ENCODE data around the gene CES4A. TPM values are rescaled to one million over a fixed set of nuclear protein-coding genes. Genes with fewer than 3 reads are reported as not detected.

The CES4A gene
- 10 to 100 TPM in 1 of 2 donors, 1 to 10 TPM in 1; 7.8 to 20.6 TPM for total RNA-seq

DNA sequence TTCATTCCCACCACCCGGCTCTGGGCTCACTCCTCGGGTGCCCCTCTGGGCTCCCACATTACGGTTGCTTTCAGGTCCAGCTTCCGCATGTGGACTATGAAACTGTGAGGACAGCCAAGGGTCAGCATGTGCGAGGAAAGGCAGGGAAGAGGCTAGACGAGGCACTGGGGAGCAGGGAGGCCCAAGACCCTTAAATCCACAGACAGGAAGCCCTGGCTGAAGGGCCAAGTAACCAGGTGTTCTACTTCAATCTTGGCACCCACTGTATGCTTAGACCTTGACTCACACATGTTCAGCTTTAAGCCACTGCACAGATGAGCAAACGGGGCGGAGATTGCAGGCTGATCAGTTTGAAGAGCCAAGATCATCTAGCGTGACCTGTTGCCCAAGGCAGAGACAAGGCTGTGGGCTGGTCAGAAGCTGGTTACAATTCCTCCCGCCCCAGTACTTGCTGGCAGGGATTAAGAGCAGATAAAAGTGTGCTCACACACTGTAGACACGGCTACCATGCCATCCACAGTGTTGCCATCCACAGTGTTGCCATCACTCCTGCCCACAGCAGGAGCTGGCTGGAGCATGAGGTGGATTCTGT, at the start of gene CES4A:
TSS of gene CES4A (plus strand) at position 393 of the 592 bp plus-strand sequence. CDS start at position 577, 184 bp downstream.
- DNase-seq (ENCODE audit: low spot score), result no peak
- Histone ChIP-seq H3K36me3 (no peaks in the 10 kb centered on the region), H3K27ac (no peak within 1 kb of the TSS), H3K27me3 (no peaks in the 10 kb centered on the region), H3K4me3 (no peak within 1 kb of the TSS), H3K4me1 (no peaks in the 10 kb centered on the region), H3K9me3 (no peaks in the 10 kb centered on the region)
- TF ChIP-seq, protein P1, sequence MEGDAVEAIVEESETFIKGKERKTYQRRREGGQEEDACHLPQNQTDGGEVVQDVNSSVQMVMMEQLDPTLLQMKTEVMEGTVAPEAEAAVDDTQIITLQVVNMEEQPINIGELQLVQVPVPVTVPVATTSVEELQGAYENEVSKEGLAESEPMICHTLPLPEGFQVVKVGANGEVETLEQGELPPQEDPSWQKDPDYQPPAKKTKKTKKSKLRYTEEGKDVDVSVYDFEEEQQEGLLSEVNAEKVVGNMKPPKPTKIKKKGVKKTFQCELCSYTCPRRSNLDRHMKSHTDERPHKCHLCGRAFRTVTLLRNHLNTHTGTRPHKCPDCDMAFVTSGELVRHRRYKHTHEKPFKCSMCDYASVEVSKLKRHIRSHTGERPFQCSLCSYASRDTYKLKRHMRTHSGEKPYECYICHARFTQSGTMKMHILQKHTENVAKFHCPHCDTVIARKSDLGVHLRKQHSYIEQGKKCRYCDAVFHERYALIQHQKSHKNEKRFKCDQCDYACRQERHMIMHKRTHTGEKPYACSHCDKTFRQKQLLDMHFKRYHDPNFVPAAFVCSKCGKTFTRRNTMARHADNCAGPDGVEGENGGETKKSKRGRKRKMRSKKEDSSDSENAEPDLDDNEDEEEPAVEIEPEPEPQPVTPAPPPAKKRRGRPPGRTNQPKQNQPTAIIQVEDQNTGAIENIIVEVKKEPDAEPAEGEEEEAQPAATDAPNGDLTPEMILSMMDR (IDR thresholded peaks at IDR 0.05), result no peak

DNA sequence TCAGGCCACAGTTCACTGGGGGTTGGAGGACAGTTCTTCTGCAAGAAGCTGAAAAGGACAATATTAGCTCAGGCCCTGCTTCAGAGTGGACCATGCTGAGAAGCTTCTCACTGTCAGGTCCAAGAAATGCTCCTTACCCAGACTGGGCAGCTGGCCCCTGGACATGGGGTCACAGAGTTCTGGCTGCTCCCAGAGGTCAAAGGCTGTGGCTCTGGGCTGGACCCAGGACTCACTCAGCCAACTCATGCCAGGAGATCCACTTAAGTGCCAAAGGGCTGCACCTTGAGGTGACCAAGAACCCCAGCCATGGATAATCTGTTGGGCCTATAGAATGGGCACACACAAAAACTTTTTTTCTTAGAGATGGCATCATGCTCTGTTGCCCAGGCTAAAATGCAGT, 49.0 kb upstream of the CES4A start:
- Histone ChIP-seq H3K27me3 (no peaks in the 10 kb centered on the region), H3K36me3 (peaks cover 59% of the 10 kb centered on the region), H3K27ac (no peak overlapping the region), H3K9me3 (no peaks in the 10 kb centered on the region), H3K4me3 (no peak overlapping the region), H3K4me1 (peaks cover 0 to 23% of the 10 kb centered on the region in 2 donors)
- TF ChIP-seq, protein P1 (IDR thresholded peaks at IDR 0.05), result no peak
- DNase-seq (ENCODE audit: low spot score), result no peak

DNA sequence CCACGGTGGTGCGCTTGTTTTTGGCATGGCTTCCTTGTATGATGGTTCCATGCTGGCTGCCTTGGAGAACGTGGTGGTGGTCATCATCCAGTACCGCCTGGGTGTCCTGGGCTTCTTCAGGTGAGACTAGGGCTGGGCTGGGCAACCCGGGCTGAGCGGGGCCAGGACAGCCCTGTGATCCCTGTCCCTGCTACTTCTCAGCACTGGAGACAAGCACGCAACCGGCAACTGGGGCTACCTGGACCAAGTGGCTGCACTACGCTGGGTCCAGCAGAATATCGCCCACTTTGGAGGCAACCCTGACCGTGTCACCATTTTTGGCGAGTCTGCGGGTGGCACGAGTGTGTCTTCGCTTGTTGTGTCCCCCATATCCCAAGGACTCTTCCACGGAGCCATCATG, 48.2 kb upstream of the CES4A start:
- no peak for DNase-seq (ENCODE audit: low spot score)
- peaks cover 59% of the 10 kb centered on the region for H3K36me3 ChIP-seq
- H3K4me1 ChIP-seq, result peaks cover 0 to 21% of the 10 kb centered on the region in 2 donors
- H3K9me3 ChIP-seq, result no peaks in the 10 kb centered on the region
- no peak overlapping the region for H3K27ac ChIP-seq
- H3K4me3 ChIP-seq, result no peak overlapping the region
- TF ChIP-seq, protein P1 (IDR thresholded peaks at IDR 0.05), result no peak
- H3K27me3 ChIP-seq, result no peaks in the 10 kb centered on the region

DNA sequence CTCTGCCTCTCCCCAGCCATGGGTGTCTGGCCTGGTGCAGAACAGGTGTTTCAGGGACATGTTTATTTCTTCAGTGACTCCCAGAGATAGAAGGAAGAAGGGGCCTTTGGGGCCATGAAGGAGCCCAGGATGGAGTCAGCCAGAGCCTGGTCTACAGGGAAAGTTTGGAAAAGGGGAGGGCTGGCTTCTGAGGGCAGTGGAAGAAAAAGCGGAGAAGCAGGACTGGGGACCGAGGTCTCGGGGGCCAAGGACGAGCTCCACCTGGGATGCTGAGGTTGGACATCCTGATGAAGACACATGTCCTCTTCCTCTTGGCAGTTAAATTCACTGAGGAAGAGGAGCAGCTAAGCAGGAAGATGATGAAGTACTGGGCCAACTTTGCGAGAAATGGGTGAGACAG, 45.4 kb upstream of the CES4A start:
- DNase-seq (ENCODE audit: low spot score), result no peak
- H3K4me3 ChIP-seq, result no peak overlapping the region
- TF ChIP-seq, protein P1 (IDR thresholded peaks at IDR 0.05), result no peak
- no peaks in the 10 kb centered on the region for H3K9me3 ChIP-seq
- peaks cover 0 to 11% of the 10 kb centered on the region in 2 donors for H3K4me1 ChIP-seq
- no peaks in the 10 kb centered on the region for H3K27me3 ChIP-seq
- no peak overlapping the region for H3K27ac ChIP-seq
- H3K36me3 ChIP-seq, result peaks cover 59% of the 10 kb centered on the region

DNA sequence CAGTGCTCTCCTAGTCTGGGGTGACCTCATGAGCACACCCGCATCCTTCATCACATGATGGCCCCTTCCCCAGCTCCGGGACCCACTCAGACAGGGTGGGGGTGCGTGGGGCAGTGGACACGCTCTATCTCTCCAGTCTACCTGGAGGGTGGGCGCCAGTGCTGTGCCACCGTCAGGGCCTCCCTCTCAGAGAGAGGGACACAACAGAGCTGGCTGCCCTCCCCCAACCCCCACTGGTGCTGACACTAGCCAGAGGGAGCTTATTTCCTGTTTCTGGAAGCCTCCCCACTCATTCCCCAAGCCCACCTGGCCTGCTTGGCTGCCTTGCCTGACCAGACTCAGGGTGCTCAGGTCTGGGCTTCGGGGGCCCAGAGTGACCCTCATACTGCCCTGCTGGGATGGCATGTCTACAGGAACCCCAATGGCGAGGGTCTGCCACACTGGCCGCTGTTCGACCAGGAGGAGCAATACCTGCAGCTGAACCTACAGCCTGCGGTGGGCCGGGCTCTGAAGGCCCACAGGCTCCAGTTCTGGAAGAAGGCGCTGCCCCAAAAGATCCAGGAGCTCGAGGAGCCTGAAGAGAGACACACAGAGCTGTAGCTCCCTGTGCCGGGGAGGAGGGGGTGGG, 44.8 kb upstream of the CES4A start:
- Histone ChIP-seq H3K36me3 (peaks cover 54% of the 10 kb centered on the region), H3K4me3 (no peak overlapping the region)

More for the DNA sequence above, 44.8 kb upstream of the CES4A start:
- no peaks in the 10 kb centered on the region for H3K27me3 ChIP-seq
- no peaks in the 10 kb centered on the region for H3K9me3 ChIP-seq
- no peak overlapping the region for H3K27ac ChIP-seq
- TF ChIP-seq, protein P1 (IDR thresholded peaks at IDR 0.05), result no peak
- DNase-seq (ENCODE audit: low spot score), result no peak
- peaks cover 0 to 16% of the 10 kb centered on the region in 2 donors for H3K4me1 ChIP-seq
